ENCODE data around the gene C10orf105. TPM values are rescaled to one million over a fixed set of nuclear protein-coding genes. Genes with fewer than 3 reads are reported as not detected.
A peak's percentile ranks its signal among the peaks of the same experiment; 100 is the strongest.

The C10orf105 gene
- total RNA-seq, 2 experiments from 2014 or later, result 0.24 to 0.41 TPM

GRCh38 chr10:71754562-71754961 lies 35.0 kb upstream of the C10orf105 start:
- Mint-ChIP-seq H3K4me3 (no peak overlapping the region), H3K36me3 (peaks cover 44% of the 10 kb centered on the region), H3K27ac (peak overlapping the region; percentile 84), H3K27me3 (no peaks in the 10 kb centered on the region), H3K4me1 (peaks cover 94% of the 10 kb centered on the region), H3K9me3 (no peaks in the 10 kb centered on the region)
- DNase-seq, result no peak

- no peak for DNase-seq
- peak overlapping the region; percentile 84 for H3K27ac Mint-ChIP-seq
- H3K9me3 Mint-ChIP-seq, result no peaks in the 10 kb centered on the region
- H3K4me3 Mint-ChIP-seq, result no peak overlapping the region
- H3K27me3 Mint-ChIP-seq, result no peaks in the 10 kb centered on the region
- peaks cover 40% of the 10 kb centered on the region for H3K36me3 Mint-ChIP-seq
- H3K4me1 Mint-ChIP-seq, result peaks cover 94% of the 10 kb centered on the region
Observed at GRCh38 chr10:71753960-71754505, 34.5 kb upstream of the C10orf105 start.

GRCh38 chr10:71753091-71753959 lies 33.7 kb upstream of the C10orf105 start:
- no peak for DNase-seq
- Mint-ChIP-seq H3K9me3 (no peaks in the 10 kb centered on the region), H3K27ac (peak overlapping the region; percentile 84), H3K36me3 (peaks cover 36% of the 10 kb centered on the region), H3K4me1 (peaks cover 96% of the 10 kb centered on the region), H3K4me3 (no peak overlapping the region), H3K27me3 (no peaks in the 10 kb centered on the region)

- Mint-ChIP-seq H3K9me3 (no peaks in the 10 kb centered on the region), H3K36me3 (peaks cover 29% of the 10 kb centered on the region), H3K27ac (peak overlapping the region; percentile 84), H3K27me3 (no peaks in the 10 kb centered on the region), H3K4me3 (no peak overlapping the region), H3K4me1 (peaks cover 95% of the 10 kb centered on the region)
- DNase-seq, result no peak
Observed at GRCh38 chr10:71752391-71753090, 33.0 kb upstream of the C10orf105 start.

- peaks cover 95% of the 10 kb centered on the region for H3K4me1 Mint-ChIP-seq
- peak overlapping the region; percentile 84 for H3K27ac Mint-ChIP-seq
- H3K4me3 Mint-ChIP-seq, result no peak overlapping the region
- H3K27me3 Mint-ChIP-seq, result no peaks in the 10 kb centered on the region
- no peak for DNase-seq
- H3K9me3 Mint-ChIP-seq, result no peaks in the 10 kb centered on the region
- H3K36me3 Mint-ChIP-seq, result peaks cover 34% of the 10 kb centered on the region
Observed at GRCh38 chr10:71751515-71752224, 32.1 kb upstream of the C10orf105 start.

- Mint-ChIP-seq H3K9me3 (no peaks in the 10 kb centered on the region), H3K27ac (peak overlapping the region; percentile 99), H3K4me1 (peaks cover 95% of the 10 kb centered on the region), H3K27me3 (no peaks in the 10 kb centered on the region), H3K36me3 (peaks cover 33% of the 10 kb centered on the region), H3K4me3 (peak overlapping the region; percentile 7)
- no peak for DNase-seq
Observed at GRCh38 chr10:71750986-71751385, 31.4 kb upstream of the C10orf105 start.

- Mint-ChIP-seq H3K27ac (peak overlapping the region; percentile 99), H3K4me1 (peaks cover 97% of the 10 kb centered on the region), H3K27me3 (no peaks in the 10 kb centered on the region), H3K36me3 (peaks cover 33% of the 10 kb centered on the region), H3K4me3 (peak overlapping the region; percentile 58), H3K9me3 (no peaks in the 10 kb centered on the region)
- DNase-seq, result no peak
Observed at GRCh38 chr10:71750124-71750841, 30.7 kb upstream of the C10orf105 start.

GRCh38 chr10:71749396-71749795 lies 29.8 kb upstream of the C10orf105 start:
- Mint-ChIP-seq H3K4me3 (peak overlapping the region; percentile 75), H3K27ac (peak overlapping the region; percentile 99), H3K4me1 (peaks cover 95% of the 10 kb centered on the region), H3K9me3 (no peaks in the 10 kb centered on the region), H3K27me3 (no peaks in the 10 kb centered on the region), H3K36me3 (peaks cover 35% of the 10 kb centered on the region)
- DNase-seq, result no peak

- peak overlapping the region; percentile 99 for H3K27ac Mint-ChIP-seq
- no peaks in the 10 kb centered on the region for H3K27me3 Mint-ChIP-seq
- H3K4me3 Mint-ChIP-seq, result peak overlapping the region; percentile 75
- peak; percentile 82 for DNase-seq
- peaks cover 95% of the 10 kb centered on the region for H3K4me1 Mint-ChIP-seq
- peaks cover 32% of the 10 kb centered on the region for H3K36me3 Mint-ChIP-seq
- H3K9me3 Mint-ChIP-seq, result no peaks in the 10 kb centered on the region
Observed at GRCh38 chr10:71748671-71749191, 29.2 kb upstream of the C10orf105 start.

GRCh38 chr10:71747551-71748523 lies 28.3 kb upstream of the C10orf105 start:
- peaks cover 38% of the 10 kb centered on the region for H3K36me3 Mint-ChIP-seq
- peak overlapping the region; percentile 75 for H3K4me3 Mint-ChIP-seq
- peaks cover 90% of the 10 kb centered on the region for H3K4me1 Mint-ChIP-seq
- no peak for DNase-seq
- H3K27ac Mint-ChIP-seq, result peak overlapping the region; percentile 99
- no peaks in the 10 kb centered on the region for H3K27me3 Mint-ChIP-seq
- no peaks in the 10 kb centered on the region for H3K9me3 Mint-ChIP-seq

- Mint-ChIP-seq H3K4me3 (peak overlapping the region; percentile 42), H3K27me3 (no peaks in the 10 kb centered on the region)
Observed at GRCh38 chr10:71747039-71747531, 27.5 kb upstream of the C10orf105 start.

GRCh38 chr10:71746344-71747037 lies 26.9 kb upstream of the C10orf105 start:
- DNase-seq, result no peak
- Mint-ChIP-seq H3K4me1 (peaks cover 90% of the 10 kb centered on the region), H3K27me3 (no peaks in the 10 kb centered on the region), H3K4me3 (peak overlapping the region; percentile 42), H3K27ac (peak overlapping the region; percentile 99), H3K9me3 (peaks cover 7% of the 10 kb centered on the region), H3K36me3 (peaks cover 43% of the 10 kb centered on the region)

More at GRCh38 chr10:71747039-71747531, 27.5 kb upstream of the C10orf105 start:
- no peak for DNase-seq
- Mint-ChIP-seq H3K4me1 (peaks cover 90% of the 10 kb centered on the region), H3K9me3 (peaks cover 5% of the 10 kb centered on the region), H3K27ac (peak overlapping the region; percentile 99), H3K36me3 (peaks cover 41% of the 10 kb centered on the region)
